CD4-positive, alpha-beta T cell (primary cell): ENCODE data around the gene USP25. TPM values are rescaled to one million over a fixed set of nuclear protein-coding genes. Genes with fewer than 3 reads are reported as not detected.

Source experiments
- ATAC-seq: fragments of 200-7000 bp; cut with Tn5 transposase; one replicate; pipeline ENCODE4 v1.10.0; 2022; ENCODE audit warnings: mild to moderate bottlenecking; ENCODE audit not compliant: poor library complexity
- CTCF ChIA-PET: fragments of 350-600 bp; sonication (Branson Sonifier 250); formaldehyde crosslinking; loops from one replicate; lab custom pipeline; 2021; ENCODE audit warnings: antibody characterized with exemption, inconsistent platforms; lab: Charles Lee
- POLR2A ChIA-PET: fragments of 350-600 bp; sonication (Branson Sonifier 250); formaldehyde crosslinking; loops from one replicate; lab custom pipeline; 2021; ENCODE audit warnings: antibody characterized with exemption, inconsistent platforms; lab: Charles Lee
- DNase-seq, 14 experiments: peaks; one replicate each; pipeline ENCODE4 v3.0.0-alpha.2; 2013 to 2020; ENCODE audit warnings: mixed read lengths in 2 of 14
- H3K27ac ChIP-seq, 2 donors: one replicate each; pipeline versions ENCODE4 v1.5.1 to v1.7.0; 2013; ENCODE audit warnings: low read length in 2 of 2, low read depth in 1 of 2, mild to moderate bottlenecking in 1 of 2
- H3K27me3 ChIP-seq, 2 experiments: 1 replicate in 1 of 2; 2 replicates in 1 of 2; pipeline versions ENCODE4 v1.6.1 to v1.7.0; 2013; ENCODE audit warnings: low read length in 2 of 2, control low read depth in 1 of 2, mild to moderate bottlenecking in 1 of 2, moderate library complexity in 1 of 2; ENCODE audit not compliant: insufficient read depth in 2 of 2, control insufficient read depth in 1 of 2
- H3K36me3 ChIP-seq: one replicate; pipeline ENCODE4 v1.6.1; 2013; ENCODE audit warnings: low read length, control low read depth; ENCODE audit not compliant: insufficient read depth
- H3K4me1 ChIP-seq: one replicate; pipeline ENCODE4 v1.6.1; 2013; ENCODE audit warnings: low read length, control low read depth; ENCODE audit not compliant: insufficient read depth
- H3K4me3 ChIP-seq: one replicate; pipeline ENCODE4 v1.5.1; 2013; ENCODE audit warnings: mild to moderate bottlenecking, low read length, moderate library complexity
- H3K9me3 ChIP-seq, 2 experiments: 1 replicate in 1 of 2; 2 replicates in 1 of 2; pipeline versions ENCODE4 v1.6.1 to v1.7.0; 2013; ENCODE audit warnings: low read length in 2 of 2, mild to moderate bottlenecking in 2 of 2, control low read depth in 1 of 2, moderate library complexity in 1 of 2; ENCODE audit not compliant: control insufficient read depth in 1 of 2, insufficient read depth in 1 of 2
- H3K27ac Mint-ChIP-seq: one replicate; pipeline ENCODE4 v1.8.0; 2020; ENCODE audit warnings: mixed read lengths
- H3K27me3 Mint-ChIP-seq: one replicate; pipeline ENCODE4 v1.8.0; 2021; ENCODE audit warnings: mixed read lengths
- H3K36me3 Mint-ChIP-seq: one replicate; pipeline ENCODE4 v1.8.0; 2021; ENCODE audit warnings: low read depth, mixed read lengths
- H3K4me1 Mint-ChIP-seq: one replicate; pipeline ENCODE4 v1.8.0; 2021; ENCODE audit warnings: low read depth, mixed read lengths
- H3K4me3 Mint-ChIP-seq: one replicate; pipeline ENCODE4 v1.8.0; 2020; ENCODE audit warnings: mild to moderate bottlenecking, mixed read lengths
- H3K9me3 Mint-ChIP-seq: one replicate; pipeline ENCODE4 v1.8.0; 2020; ENCODE audit warnings: mixed read lengths
- intact Hi-C, 2 experiments: fragments of 100-400 bp; cut with DNase I in 1 of 2; cut with micrococcal nuclease in 1 of 2; formaldehyde crosslinking; loops; one replicate each; pipeline versions ENCODE4 v1.15.1 to v1.9.0; 2023 to 2025; cut with DNase I, micrococcal nuclease
- total RNA-seq, 174 experiments: library from RNA in 2 of 174; stranded (reverse) in 2 of 174; gene quantifications; one replicate each; pipeline ENCODE4 v1.2.3 and lab custom pipeline; 2021 to 2026
- TF ChIP-seq, protein P1 (sequence below): fragments of 200-600 bp; IDR thresholded peaks from one replicate; pipeline ENCODE4 v1.8.0; 2022; ENCODE audit warnings: antibody characterized with exemption, mild to moderate bottlenecking

Gene USP25
- total RNA-seq, 2 experiments from 2014 or later = 45.0 to 49.2 TPM

- Histone ChIP-seq H3K27me3 (no peaks in the 10 kb centered on the region), H3K27ac (no peak overlapping the region), H3K9me3 (no peaks in the 10 kb centered on the region), H3K4me3 (no peak overlapping the region), H3K36me3 (no peaks in the 10 kb centered on the region), H3K4me1 (peaks cover 35% of the 10 kb centered on the region)
- DNase-seq (no peak), ATAC-seq (no peak)
- no peaks in the 10 kb centered on the region for H3K9me3 Mint-ChIP-seq
- no peak overlapping the region for H3K4me3 Mint-ChIP-seq
- H3K4me1 Mint-ChIP-seq = peaks cover 78% of the 10 kb centered on the region
- POLR2A ChIA-PET = interaction anchor here (0.6 to 0.7 kb wide), 2 partner anchors 75 to 138 kb away, joined by 3 read pairs; no protein-coding TSS in a partner anchor
- H3K27ac Mint-ChIP-seq = no peak overlapping the region
- peaks cover 19% of the 10 kb centered on the region for H3K36me3 Mint-ChIP-seq
- H3K27me3 Mint-ChIP-seq = no peaks in the 10 kb centered on the region
- CTCF ChIA-PET = interaction anchor here (0.8 to 1.2 kb wide), 4 partner anchors 12 to 274 kb away, joined by 3 to 5 read pairs (median 4); no protein-coding TSS in a partner anchor
- TF ChIP-seq, protein P1, sequence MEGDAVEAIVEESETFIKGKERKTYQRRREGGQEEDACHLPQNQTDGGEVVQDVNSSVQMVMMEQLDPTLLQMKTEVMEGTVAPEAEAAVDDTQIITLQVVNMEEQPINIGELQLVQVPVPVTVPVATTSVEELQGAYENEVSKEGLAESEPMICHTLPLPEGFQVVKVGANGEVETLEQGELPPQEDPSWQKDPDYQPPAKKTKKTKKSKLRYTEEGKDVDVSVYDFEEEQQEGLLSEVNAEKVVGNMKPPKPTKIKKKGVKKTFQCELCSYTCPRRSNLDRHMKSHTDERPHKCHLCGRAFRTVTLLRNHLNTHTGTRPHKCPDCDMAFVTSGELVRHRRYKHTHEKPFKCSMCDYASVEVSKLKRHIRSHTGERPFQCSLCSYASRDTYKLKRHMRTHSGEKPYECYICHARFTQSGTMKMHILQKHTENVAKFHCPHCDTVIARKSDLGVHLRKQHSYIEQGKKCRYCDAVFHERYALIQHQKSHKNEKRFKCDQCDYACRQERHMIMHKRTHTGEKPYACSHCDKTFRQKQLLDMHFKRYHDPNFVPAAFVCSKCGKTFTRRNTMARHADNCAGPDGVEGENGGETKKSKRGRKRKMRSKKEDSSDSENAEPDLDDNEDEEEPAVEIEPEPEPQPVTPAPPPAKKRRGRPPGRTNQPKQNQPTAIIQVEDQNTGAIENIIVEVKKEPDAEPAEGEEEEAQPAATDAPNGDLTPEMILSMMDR = no peak
- intact Hi-C loops = no loop called here
These were observed 18.8 kb downstream of the USP25 start for GRCh38 chr21:15748586-15748985.

GRCh38 chr21:15749082-15749860, 19.5 kb downstream of the USP25 start:
- Histone ChIP-seq H3K27ac (no peak overlapping the region), H3K4me1 (peaks cover 33% of the 10 kb centered on the region), H3K4me3 (no peak overlapping the region), H3K9me3 (no peaks in the 10 kb centered on the region), H3K27me3 (no peaks in the 10 kb centered on the region), H3K36me3 (no peaks in the 10 kb centered on the region)
- TF ChIP-seq, protein P1 = no peak
- ChIA-PET POLR2A (no interaction called here), CTCF (interaction anchor here (0.8 to 1.2 kb wide), 3 partner anchors 13 to 21 kb away, joined by 4 to 5 read pairs (median 4); no protein-coding TSS in a partner anchor)
- no peak overlapping the region for H3K27ac Mint-ChIP-seq
- intact Hi-C loops = no loop called here
- DNase-seq (no peak), ATAC-seq (no peak)
- H3K4me1 Mint-ChIP-seq = peaks cover 78% of the 10 kb centered on the region
- no peaks in the 10 kb centered on the region for H3K9me3 Mint-ChIP-seq
- no peaks in the 10 kb centered on the region for H3K27me3 Mint-ChIP-seq
- H3K4me3 Mint-ChIP-seq = no peak overlapping the region
- H3K36me3 Mint-ChIP-seq = peaks cover 12% of the 10 kb centered on the region

- H3K27ac ChIP-seq = no peak overlapping the region
- Mint-ChIP-seq H3K9me3 (no peaks in the 10 kb centered on the region), H3K36me3 (peaks cover 10% of the 10 kb centered on the region), H3K4me3 (peak overlapping the region; percentile 23), H3K27ac (no peak overlapping the region), H3K4me1 (peaks cover 82% of the 10 kb centered on the region), H3K27me3 (no peaks in the 10 kb centered on the region)
- H3K4me3 ChIP-seq = no peak overlapping the region
- intact Hi-C loops = no loop called here
- TF ChIP-seq, protein P1 = no peak
- ATAC-seq (no peak), DNase-seq (no peak)
- CTCF ChIA-PET = no interaction called here
- no peaks in the 10 kb centered on the region for H3K36me3 ChIP-seq
- H3K27me3 ChIP-seq = no peaks in the 10 kb centered on the region
- H3K9me3 ChIP-seq = no peaks in the 10 kb centered on the region
- POLR2A ChIA-PET = no interaction called here
- H3K4me1 ChIP-seq = peaks cover 28% of the 10 kb centered on the region
These were observed 20.0 kb downstream of the USP25 start for GRCh38 chr21:15749861-15750159.
